Skeletal muscle tissue (tissue), 4 donors: ENCODE data around the gene CFL1. TPM values are rescaled to one million over a fixed set of nuclear protein-coding genes. Genes with fewer than 3 reads are reported as not detected.
A peak's percentile ranks its signal among the peaks of the same experiment; 100 is the strongest.

Experiments
- H3K27ac ChIP-seq: one replicate; pipeline ENCODE4 v1.7.0; 2013; ENCODE audit warnings: mild to moderate bottlenecking, low read depth, low read length, inconsistent platforms
- H3K27me3 ChIP-seq, 3 donors: one replicate each; pipeline ENCODE4 v1.7.0; 2013; ENCODE audit warnings: low read length in 3 of 3; ENCODE audit not compliant: control insufficient read depth in 3 of 3, insufficient read depth in 3 of 3
- H3K36me3 ChIP-seq, 3 donors: one replicate each; pipeline ENCODE4 v1.7.0; 2013; ENCODE audit warnings: low read length in 3 of 3; ENCODE audit not compliant: control insufficient read depth in 3 of 3, insufficient read depth in 3 of 3
- H3K4me1 ChIP-seq, 3 donors: one replicate each; pipeline ENCODE4 v1.7.0; 2013; ENCODE audit warnings: low read length in 3 of 3, mild to moderate bottlenecking in 3 of 3; ENCODE audit not compliant: control insufficient read depth in 3 of 3, insufficient read depth in 3 of 3
- H3K4me3 ChIP-seq, 3 donors: one replicate each; pipeline ENCODE4 v1.7.0; 2013; ENCODE audit warnings: low read length in 3 of 3
- H3K9ac ChIP-seq, 3 donors: one replicate each; pipeline ENCODE4 v1.7.0; 2013; ENCODE audit warnings: low read length in 3 of 3, mild to moderate bottlenecking in 3 of 3, moderate library complexity in 2 of 3, low read depth in 1 of 3
- H3K9me3 ChIP-seq, 3 donors: one replicate each; pipeline ENCODE4 v1.7.0; 2013; ENCODE audit warnings: low read length in 3 of 3; ENCODE audit not compliant: control insufficient read depth in 3 of 3
- total RNA-seq: library from RNA; depleted of rRNA; stranded (reverse); fragments of >200 nt; gene quantifications from one replicate; pipeline ENCODE4 v1.2.3, GENCODE V29; 2014
- donor health status: Osteomylitis.

The CFL1 gene
- total RNA-seq, 1 donor from 2014 or later, result 275 TPM

GRCh38 chr11:65862941-65863888 is 5.2 kb upstream of the CFL1 start:
- Histone ChIP-seq H3K9me3 (no peaks in the 10 kb centered on the region), H3K4me1 (peaks cover 28 to 35% (median 29%) of the 10 kb centered on the region in 3 donors), H3K36me3 (peaks cover 47 to 59% (median 52%) of the 10 kb centered on the region in 3 donors), H3K27ac (no peak overlapping the region), H3K9ac (peak overlapping the region in 1 of 3 donors; percentile 45), H3K27me3 (no peaks in the 10 kb centered on the region), H3K4me3 (no peak overlapping the region)

GRCh38 chr11:65862191-65862735 is 4.3 kb upstream of the CFL1 start:
- Histone ChIP-seq H3K27ac (no peak overlapping the region), H3K36me3 (peaks cover 42 to 54% (median 47%) of the 10 kb centered on the region in 3 donors), H3K9me3 (no peaks in the 10 kb centered on the region), H3K27me3 (no peaks in the 10 kb centered on the region), H3K4me1 (peaks cover 28 to 37% (median 29%) of the 10 kb centered on the region in 3 donors), H3K4me3 (no peak overlapping the region), H3K9ac (peak overlapping the region in 1 of 3 donors; percentile 50)

- Histone ChIP-seq H3K27me3 (no peaks in the 10 kb centered on the region), H3K27ac (peak overlapping the region; percentile 95), H3K9ac (peak overlapping the region in 2 of 3 donors; percentile 97 to 99), H3K9me3 (no peaks in the 10 kb centered on the region), H3K36me3 (peaks cover 42 to 48% (median 46%) of the 10 kb centered on the region in 3 donors), H3K4me3 (peak overlapping the region; percentile 75 to 99 (median 84)), H3K4me1 (peaks cover 32 to 43% (median 35%) of the 10 kb centered on the region in 3 donors)
These were observed 3.7 kb upstream of the CFL1 start for GRCh38 chr11:65861533-65862183.

GRCh38 chr11:65861165-65861505 is 3.2 kb upstream of the CFL1 start:
- peak overlapping the region; percentile 75 to 99 (median 84) for H3K4me3 ChIP-seq
- no peaks in the 10 kb centered on the region for H3K27me3 ChIP-seq
- peak overlapping the region; percentile 88 to 99 (median 97) for H3K9ac ChIP-seq
- peaks cover 44 to 45% (median 45%) of the 10 kb centered on the region in 3 donors for H3K36me3 ChIP-seq
- peak overlapping the region; percentile 95 for H3K27ac ChIP-seq
- peaks cover 38 to 49% (median 41%) of the 10 kb centered on the region in 3 donors for H3K4me1 ChIP-seq
- no peaks in the 10 kb centered on the region for H3K9me3 ChIP-seq

- Histone ChIP-seq H3K4me3 (peak within 1 kb of the TSS; percentile 84 to 99 (median 84)), H3K36me3 (peaks cover 45 to 47% (median 45%) of the 10 kb centered on the region in 3 donors), H3K27me3 (no peaks in the 10 kb centered on the region), H3K9me3 (no peaks in the 10 kb centered on the region), H3K4me1 (peaks cover 44 to 55% (median 46%) of the 10 kb centered on the region in 3 donors), H3K27ac (peak within 1 kb of the TSS; percentile 95), H3K9ac (peak within 1 kb of the TSS; percentile 88 to 99 (median 97))
These were observed 2.5 kb upstream of the CFL1 start, which contains the start of gene MUS81 for GRCh38 chr11:65860278-65861164. MUS81 (plus strand) TSS chr11:65860433; CDS start chr11:65860754, 321 bp downstream.

GRCh38 chr11:65859812-65860277 is 1.9 kb upstream of the CFL1 start:
- H3K27ac ChIP-seq, result peak overlapping the region; percentile 95
- peak overlapping the region; percentile 88 to 99 (median 97) for H3K9ac ChIP-seq
- H3K9me3 ChIP-seq, result no peaks in the 10 kb centered on the region
- peaks cover 46 to 59% (median 50%) of the 10 kb centered on the region in 3 donors for H3K4me1 ChIP-seq
- H3K4me3 ChIP-seq, result peak overlapping the region; percentile 75 to 99 (median 84)
- no peaks in the 10 kb centered on the region for H3K27me3 ChIP-seq
- H3K36me3 ChIP-seq, result peaks cover 45 to 46% (median 45%) of the 10 kb centered on the region in 3 donors

GRCh38 chr11:65859095-65859811 is 1.3 kb upstream of the CFL1 start:
- H3K36me3 ChIP-seq, result peaks cover 45 to 46% (median 45%) of the 10 kb centered on the region in 3 donors
- H3K27ac ChIP-seq, result peak overlapping the region; percentile 95
- peak overlapping the region; percentile 88 to 99 (median 97) for H3K9ac ChIP-seq
- H3K9me3 ChIP-seq, result no peaks in the 10 kb centered on the region
- H3K27me3 ChIP-seq, result no peaks in the 10 kb centered on the region
- H3K4me3 ChIP-seq, result peak overlapping the region; percentile 84 to 99 (median 84)
- H3K4me1 ChIP-seq, result peaks cover 46 to 61% (median 50%) of the 10 kb centered on the region in 3 donors

- Histone ChIP-seq H3K9me3 (no peaks in the 10 kb centered on the region), H3K9ac (peak overlapping the region; percentile 88 to 99 (median 89)), H3K36me3 (peaks cover 45 to 46% (median 45%) of the 10 kb centered on the region in 3 donors), H3K4me3 (peak overlapping the region; percentile 84 to 99 (median 84)), H3K4me1 (peaks cover 44 to 64% (median 51%) of the 10 kb centered on the region in 3 donors), H3K27me3 (no peaks in the 10 kb centered on the region), H3K27ac (peak overlapping the region; percentile 95)
These were observed 704 bp upstream of the CFL1 start for GRCh38 chr11:65858681-65859087.
